Mucosa of rectum (tissue), 2 donors: ENCODE measurements around the gene RNF128.
"Not testable (repeated sequence)": the region's sequence is repeated elsewhere in the genome, so short reads cannot be mapped to it uniquely, and the experiment has no call there.

ENCODE experiments used
- H3K27ac ChIP-seq, 2 donors: one replicate each; pipeline ENCODE4 v1.7.0; 2013; ENCODE audit warnings: inconsistent platforms in 2 of 2, low read depth in 2 of 2, low read length in 2 of 2
- H3K27me3 ChIP-seq, 2 donors: one replicate each; pipeline ENCODE4 v1.7.0; 2013; ENCODE audit warnings: low read length in 2 of 2; ENCODE audit not compliant: control insufficient read depth in 2 of 2, insufficient read depth in 2 of 2
- H3K36me3 ChIP-seq, 2 donors: one replicate each; pipeline ENCODE4 v1.7.0; 2013; ENCODE audit warnings: low read length in 2 of 2; ENCODE audit not compliant: control insufficient read depth in 2 of 2, insufficient read depth in 2 of 2
- H3K4me1 ChIP-seq, 2 donors: one replicate each; pipeline ENCODE4 v1.7.0; 2013; ENCODE audit warnings: low read length in 2 of 2, mild to moderate bottlenecking in 1 of 2; ENCODE audit not compliant: control insufficient read depth in 2 of 2, insufficient read depth in 2 of 2
- H3K4me3 ChIP-seq, 2 donors: one replicate each; pipeline ENCODE4 v1.7.0; 2013; ENCODE audit warnings: low read length in 2 of 2
- H3K9ac ChIP-seq, 2 donors: one replicate each; pipeline ENCODE4 v1.7.0; 2013; ENCODE audit warnings: low read length in 2 of 2, low read depth in 1 of 2, mild to moderate bottlenecking in 1 of 2
- H3K9me3 ChIP-seq, 2 donors: one replicate each; pipeline ENCODE4 v1.7.0; 2013; ENCODE audit warnings: low read length in 2 of 2; ENCODE audit not compliant: control insufficient read depth in 2 of 2
- donor health status: healthy.
- donor health status: Normal muscosa, but diverticular disease.

RNF128 gene

DNA sequence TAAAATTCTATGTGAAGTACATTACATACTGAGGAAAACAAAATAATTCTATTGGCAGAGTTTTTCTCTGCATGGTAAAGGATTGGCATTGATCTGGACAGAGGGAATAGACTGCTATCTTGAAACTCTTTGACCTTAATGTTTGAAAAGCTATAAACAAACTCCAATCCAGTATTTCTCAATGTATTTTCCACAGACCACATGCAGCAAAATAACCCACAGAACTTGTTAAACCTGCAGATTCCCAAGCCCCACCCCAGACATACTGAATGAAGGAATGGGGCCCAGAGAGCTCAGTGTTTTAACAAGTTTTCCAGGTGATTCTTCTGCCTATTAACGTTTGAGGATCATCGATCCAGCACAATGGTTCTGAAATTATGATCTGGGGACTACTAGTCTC, 15.7 kb downstream of the RNF128 start:
- Histone ChIP-seq H3K4me1 (no peaks in the 10 kb centered on the region), H3K9ac (no peak overlapping the region)

GRCh38 chrX:106742805-106743204, 16.3 kb downstream of the RNF128 start:
- Histone ChIP-seq H3K4me1 (no peaks in the 10 kb centered on the region), H3K36me3 (no peaks in the 10 kb centered on the region), H3K27me3 (no peaks in the 10 kb centered on the region), H3K27ac (no peak overlapping the region), H3K9me3 (no peaks in the 10 kb centered on the region), H3K9ac (no peak overlapping the region), H3K4me3 (no peak overlapping the region)

More for the DNA sequence above, 15.7 kb downstream of the RNF128 start:
- H3K27ac ChIP-seq, result no peak overlapping the region
- no peak overlapping the region for H3K4me3 ChIP-seq
- H3K9me3 ChIP-seq, result no peaks in the 10 kb centered on the region
- no peaks in the 10 kb centered on the region for H3K36me3 ChIP-seq
- no peaks in the 10 kb centered on the region for H3K27me3 ChIP-seq

DNA sequence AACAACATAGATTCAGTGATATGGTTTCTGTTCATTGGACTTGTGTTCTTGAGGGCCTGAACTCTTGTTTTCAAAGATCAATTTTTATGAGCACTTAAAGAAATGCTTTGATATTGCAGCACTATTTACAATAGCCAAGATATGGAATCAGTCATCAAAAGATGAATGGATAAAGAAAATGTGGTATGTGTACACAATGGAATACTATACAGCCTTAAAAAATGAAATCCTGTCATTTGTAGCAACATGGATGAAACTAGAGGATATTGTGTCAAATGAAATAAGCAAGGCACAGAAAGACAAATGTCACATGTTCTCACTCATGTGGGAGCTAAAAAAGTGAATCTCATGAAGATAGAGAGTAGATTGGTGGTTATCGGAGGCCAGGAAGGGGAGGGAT, 21.9 kb downstream of the RNF128 start:
- Histone ChIP-seq H3K27me3 (no peaks in the 10 kb centered on the region), H3K27ac (no peak overlapping the region), H3K4me1 (no peaks in the 10 kb centered on the region), H3K4me3 (no peak overlapping the region), H3K9ac (no peak overlapping the region), H3K9me3 (peaks cover 0 to 7% of the 10 kb centered on the region in 2 donors), H3K36me3 (no peaks in the 10 kb centered on the region)

DNA sequence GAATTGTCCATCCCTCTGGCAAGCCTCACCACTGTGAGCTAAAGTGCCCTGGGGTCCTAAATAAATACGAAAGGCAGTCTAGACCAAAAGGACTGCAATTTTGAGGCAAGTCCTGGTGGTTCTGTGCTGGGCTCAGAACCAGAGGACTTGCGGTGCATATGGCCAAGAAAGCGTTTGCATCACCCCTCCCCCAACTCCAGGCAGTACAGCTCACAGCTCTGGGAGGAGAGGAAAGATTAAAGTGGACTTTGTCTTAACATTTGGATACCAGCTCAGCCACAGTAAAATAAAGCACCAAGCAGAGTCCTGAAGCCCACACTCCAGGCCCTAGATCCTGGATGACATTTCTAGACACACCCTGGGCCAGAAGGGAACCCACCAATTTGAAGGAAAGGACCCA, 24.9 kb downstream of the RNF128 start:
- no peaks in the 10 kb centered on the region for H3K36me3 ChIP-seq
- peaks cover 0 to 7% of the 10 kb centered on the region in 2 donors for H3K9me3 ChIP-seq
- H3K27me3 ChIP-seq, result no peaks in the 10 kb centered on the region
- H3K27ac ChIP-seq, result no peak overlapping the region
- no peak overlapping the region for H3K9ac ChIP-seq
- no peak overlapping the region for H3K4me3 ChIP-seq
- H3K4me1 ChIP-seq, result no peaks in the 10 kb centered on the region

DNA sequence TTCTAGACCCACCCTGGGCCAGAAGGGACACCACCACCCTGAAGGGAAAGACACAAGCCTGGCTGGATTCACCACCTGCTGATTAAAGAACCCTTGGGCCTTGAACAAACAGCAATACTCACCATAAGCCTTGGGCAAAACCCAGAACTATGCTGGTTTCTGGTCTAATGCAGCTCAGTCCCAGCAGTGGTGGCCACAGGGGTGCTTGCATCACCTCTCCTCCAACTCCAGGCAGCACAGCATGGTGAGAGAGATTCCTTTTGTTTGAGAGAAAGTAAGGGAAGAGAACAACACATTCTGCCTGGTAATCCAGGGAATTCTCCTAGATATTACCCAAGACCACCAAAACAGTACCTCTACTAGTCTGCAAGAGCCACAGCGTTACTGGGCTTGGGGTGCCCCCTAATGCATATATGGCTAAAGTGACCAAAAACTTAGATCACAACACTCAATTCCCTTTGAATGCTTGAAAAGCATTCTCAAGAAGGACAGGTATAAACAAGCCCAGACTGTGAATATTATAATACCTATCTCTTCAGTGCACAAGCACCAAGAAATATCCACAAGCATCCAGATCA, 25.7 kb downstream of the RNF128 start:
- Histone ChIP-seq H3K4me1 (no peaks in the 10 kb centered on the region), H3K4me3 (no peak overlapping the region), H3K36me3 (no peaks in the 10 kb centered on the region), H3K9ac (no peak overlapping the region), H3K9me3 (peaks cover 0 to 7% of the 10 kb centered on the region in 2 donors), H3K27ac (no peak overlapping the region), H3K27me3 (no peaks in the 10 kb centered on the region)

GRCh38 chrX:106769288-106769687, 42.8 kb downstream of the RNF128 start:
- not testable (repeated sequence) for H3K36me3 ChIP-seq, H3K9me3 ChIP-seq, H3K9ac ChIP-seq, H3K27ac ChIP-seq, H3K27me3 ChIP-seq, H3K4me1 ChIP-seq, H3K4me3 ChIP-seq

GRCh38 chrX:106774981-106775380, 48.5 kb downstream of the RNF128 start:
- Histone ChIP-seq H3K9me3 (no peaks in the 10 kb centered on the region), H3K27ac (no peak overlapping the region), H3K4me3 (no peak overlapping the region), H3K27me3 (no peaks in the 10 kb centered on the region), H3K36me3 (no peaks in the 10 kb centered on the region), H3K4me1 (peaks cover 0 to under 1% of the 10 kb centered on the region in 2 donors), H3K9ac (no peak overlapping the region)

GRCh38 chrX:106780264-106780663, 53.8 kb downstream of the RNF128 start:
- Histone ChIP-seq H3K27ac (peak overlapping the region in 1 of 2 donors; percentile 41), H3K27me3 (peaks cover 0 to 3% of the 10 kb centered on the region in 2 donors), H3K9me3 (no peaks in the 10 kb centered on the region), H3K9ac (no peak overlapping the region), H3K4me1 (peaks cover 2 to 4% of the 10 kb centered on the region in 2 donors), H3K4me3 (no peak overlapping the region), H3K36me3 (no peaks in the 10 kb centered on the region)

- Histone ChIP-seq H3K36me3 (peaks cover 0 to 1% of the 10 kb centered on the region in 2 donors), H3K9ac (no peak overlapping the region), H3K27me3 (peaks cover 0 to 3% of the 10 kb centered on the region in 2 donors), H3K4me1 (peaks cover 2 to 4% of the 10 kb centered on the region in 2 donors), H3K9me3 (no peaks in the 10 kb centered on the region), H3K27ac (no peak overlapping the region), H3K4me3 (no peak overlapping the region)
Observed at GRCh38 chrX:106780664-106781377, 54.3 kb downstream of the RNF128 start.

- Histone ChIP-seq H3K27ac (no peak overlapping the region), H3K4me1 (peaks cover 2 to 4% of the 10 kb centered on the region in 2 donors), H3K9ac (no peak overlapping the region), H3K4me3 (no peak overlapping the region), H3K27me3 (peaks cover 0 to 3% of the 10 kb centered on the region in 2 donors), H3K36me3 (peaks cover 0 to 3% of the 10 kb centered on the region in 2 donors), H3K9me3 (no peaks in the 10 kb centered on the region)
Observed at GRCh38 chrX:106783716-106784115, 57.2 kb downstream of the RNF128 start.
